GM18511 (cell line): Measurements from ENCODE around the gene CD200.
"Not testable (repeated sequence)": the region's sequence is repeated elsewhere in the genome, so short reads cannot be mapped to it uniquely, and the experiment has no call there.

Experiments
- ATAC-seq: cut with Tn5 transposase; IDR thresholded peaks from one replicate; pipeline ENCODE4 v1.9.1; 2021; ENCODE audit warnings: mild to moderate bottlenecking, moderate library complexity; ENCODE audit not compliant: unreplicated experiment

The CD200 gene

DNA sequence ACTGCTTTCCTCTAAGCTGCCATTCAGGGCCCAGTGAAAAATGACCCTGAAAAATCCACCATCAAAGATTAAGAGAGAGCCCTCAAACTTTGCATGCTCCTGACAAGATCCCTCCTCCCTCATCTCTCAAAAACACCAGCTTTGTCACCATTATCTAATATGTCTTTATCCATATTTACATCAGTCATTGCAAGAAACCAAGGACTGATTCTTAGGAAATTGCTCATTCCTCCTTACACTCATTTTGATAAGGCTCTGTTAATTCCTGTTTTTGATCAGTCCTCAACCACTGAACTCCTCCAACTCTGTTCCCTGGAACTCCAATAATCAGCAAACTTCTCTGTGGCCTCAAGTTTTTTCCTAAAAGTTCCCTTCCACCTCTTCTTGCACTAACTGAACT is 51.8 kb downstream of the CD200 start:
- no peak for ATAC-seq

GRCh38 chr3:112388972-112389371 is 56.0 kb downstream of the CD200 start:
- ATAC-seq = no peak

DNA sequence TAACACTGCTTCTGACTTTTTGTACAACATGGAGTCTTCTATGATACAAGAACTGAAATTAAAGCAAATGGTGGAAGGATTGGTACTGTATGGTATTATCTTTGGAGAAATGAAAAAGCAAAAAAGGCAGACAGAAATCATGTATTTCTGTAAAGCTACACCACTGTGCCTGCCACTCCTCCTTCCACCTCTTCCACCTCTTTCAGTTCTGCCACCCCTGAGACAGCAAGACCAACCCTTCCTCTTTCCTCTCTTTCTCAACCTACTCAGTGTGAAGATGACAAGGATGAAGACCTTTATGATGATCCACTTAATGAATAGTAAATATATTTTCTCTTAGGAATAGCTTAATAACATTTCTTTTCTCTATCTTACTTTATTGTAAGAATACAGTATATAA is 57.0 kb downstream of the CD200 start:
- ATAC-seq = no peak

- ATAC-seq = peak; percentile 67
Observed at GRCh38 chr3:112390783-112391641, 58.1 kb downstream of the CD200 start.

DNA sequence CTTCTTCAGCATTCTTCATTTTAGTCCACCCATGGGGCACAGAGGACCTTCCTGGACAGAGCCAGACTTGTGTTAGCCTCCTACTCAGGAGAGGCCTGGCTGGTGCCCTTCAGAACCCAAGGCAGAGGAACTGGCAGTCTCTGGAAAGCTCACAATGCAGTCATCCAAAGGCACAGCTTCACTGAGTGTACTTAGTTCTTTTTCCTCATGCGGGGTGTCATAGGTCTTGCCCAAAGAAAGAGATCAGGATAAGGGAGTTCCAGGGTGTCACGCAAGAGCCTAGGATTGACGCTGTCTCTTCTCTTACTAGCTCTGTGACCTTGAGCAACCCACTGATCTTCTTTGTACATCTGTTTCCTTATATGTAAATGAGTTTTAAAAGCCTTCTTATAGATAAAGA is 58.7 kb downstream of the CD200 start:
- peak; percentile 22 for ATAC-seq

DNA sequence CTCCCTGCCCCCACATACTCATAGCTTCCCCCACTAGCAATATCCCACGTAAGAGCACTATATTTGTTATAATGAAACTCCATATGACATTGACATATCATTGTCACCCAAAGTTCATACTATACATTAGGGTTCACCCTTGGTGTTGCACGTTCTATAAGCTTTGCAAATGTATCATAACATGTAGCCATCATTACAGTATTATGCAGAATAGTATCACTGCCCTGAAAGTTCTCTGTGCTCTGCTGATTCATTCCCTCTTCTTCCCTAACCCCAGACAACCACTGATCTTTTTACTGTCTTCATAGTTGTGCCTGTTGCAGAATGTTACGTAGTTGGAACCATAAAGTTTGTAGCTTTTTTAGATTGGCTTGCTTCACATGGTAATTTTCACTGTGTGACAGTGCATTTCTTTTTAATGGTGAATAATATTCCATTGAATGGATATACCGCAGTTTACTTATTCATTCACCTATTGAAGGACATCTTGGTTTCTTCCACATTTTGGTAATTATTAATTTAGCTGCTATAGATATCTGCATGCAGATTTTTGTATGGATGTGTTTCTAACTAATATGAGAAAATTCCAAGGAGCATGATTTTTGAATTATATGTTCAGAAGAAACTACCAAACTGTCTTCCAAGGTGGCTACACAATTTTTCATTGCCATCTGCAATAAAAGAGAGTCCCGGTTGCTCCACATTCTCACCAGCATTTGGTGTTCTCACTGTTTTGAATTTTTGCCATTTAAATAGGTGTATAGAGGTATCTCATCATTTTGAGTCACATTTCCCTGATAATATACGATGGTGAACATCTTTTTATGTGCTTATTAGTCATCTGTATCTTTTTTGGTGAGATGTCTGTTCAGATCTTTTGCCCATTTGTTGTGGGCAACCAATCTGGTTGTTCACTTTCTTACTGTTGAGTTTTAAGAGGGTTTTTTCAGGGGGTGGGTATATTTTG is 59.7 kb downstream of the CD200 start:
- no peak for ATAC-seq

- ATAC-seq = no peak
Observed at GRCh38 chr3:112393360-112393728, 60.4 kb downstream of the CD200 start.

- no peak for ATAC-seq
Observed at GRCh38 chr3:112394003-112394640, 61.2 kb downstream of the CD200 start.

GRCh38 chr3:112395181-112395895 is 62.4 kb downstream of the CD200 start:
- ATAC-seq = no peak

DNA sequence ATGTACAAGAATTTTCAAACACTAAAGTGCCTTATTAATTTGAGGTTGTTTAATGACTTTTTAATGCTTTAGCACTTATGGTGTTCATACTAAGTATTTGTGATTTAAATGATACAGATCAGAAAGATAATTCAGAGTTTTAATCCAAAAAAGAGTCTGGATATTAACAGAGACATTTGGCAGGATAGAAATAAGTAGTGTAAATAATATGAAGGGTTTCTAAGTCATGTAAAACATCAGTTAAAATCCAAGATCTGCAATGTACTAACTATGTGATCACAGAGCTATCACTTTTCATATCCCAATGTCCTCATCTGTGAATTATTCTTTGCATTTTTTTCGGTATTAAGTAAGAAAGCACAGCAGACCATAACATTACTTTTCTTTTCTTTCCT is 62.9 kb downstream of the CD200 start:
- no peak for ATAC-seq

DNA sequence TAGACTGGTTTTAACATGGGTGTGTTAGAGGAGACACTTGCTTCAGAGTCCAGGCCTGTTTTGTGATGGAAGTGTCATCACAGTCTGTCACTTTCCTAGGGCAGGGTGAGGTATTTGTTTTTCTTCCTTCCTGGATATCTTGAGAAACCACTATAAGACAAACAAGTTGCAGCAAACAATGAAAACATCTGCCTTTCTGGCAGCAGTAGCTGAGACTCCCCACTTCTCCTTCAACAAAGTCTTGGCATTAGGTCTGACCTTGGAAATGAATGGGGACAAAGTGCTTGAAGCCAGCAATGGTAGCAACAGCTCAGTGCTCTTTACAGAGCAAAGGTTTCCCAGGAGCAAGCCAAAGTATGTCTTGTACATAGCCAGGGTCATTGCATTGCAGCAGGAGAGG is 64.6 kb downstream of the CD200 start:
- ATAC-seq = no peak

DNA sequence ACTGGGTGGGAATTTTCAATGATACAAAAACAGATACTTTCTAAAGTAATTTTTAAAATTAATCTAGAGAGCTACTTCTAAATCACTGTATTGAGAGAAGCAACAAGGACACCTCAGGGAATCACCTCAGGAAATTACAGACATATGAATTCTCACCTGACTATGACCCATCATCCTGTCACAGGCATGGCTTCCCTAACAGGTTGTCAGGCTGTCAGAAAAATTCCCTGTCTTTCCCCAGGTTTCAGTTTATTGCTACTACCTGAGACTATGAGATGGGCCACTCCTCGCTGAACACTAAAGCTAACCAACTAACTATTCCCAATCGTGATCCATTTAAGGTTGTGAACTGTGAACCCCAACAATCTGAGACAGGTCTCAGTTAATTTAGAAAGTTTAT is 66.1 kb downstream of the CD200 start:
- no peak for ATAC-seq

DNA sequence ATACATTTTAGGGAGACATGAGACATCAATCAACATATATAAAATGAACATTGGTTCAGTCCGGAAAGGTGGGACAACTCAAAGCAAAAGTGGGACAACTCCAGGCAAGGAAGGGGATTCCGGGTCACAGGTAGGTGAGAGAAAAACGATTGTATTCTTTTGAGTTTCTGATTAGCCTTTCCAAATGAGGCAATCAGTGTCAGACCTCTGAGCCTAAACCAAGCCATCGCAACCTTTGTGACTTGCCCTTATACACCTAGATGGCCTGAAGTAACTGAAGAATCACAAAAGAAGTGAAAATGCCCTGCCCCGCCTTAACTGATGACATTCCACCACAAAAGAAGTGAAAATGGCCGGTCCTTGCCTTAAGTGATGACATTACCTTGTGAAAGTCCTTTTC is 66.6 kb downstream of the CD200 start:
- ATAC-seq = not testable (repeated sequence)

DNA sequence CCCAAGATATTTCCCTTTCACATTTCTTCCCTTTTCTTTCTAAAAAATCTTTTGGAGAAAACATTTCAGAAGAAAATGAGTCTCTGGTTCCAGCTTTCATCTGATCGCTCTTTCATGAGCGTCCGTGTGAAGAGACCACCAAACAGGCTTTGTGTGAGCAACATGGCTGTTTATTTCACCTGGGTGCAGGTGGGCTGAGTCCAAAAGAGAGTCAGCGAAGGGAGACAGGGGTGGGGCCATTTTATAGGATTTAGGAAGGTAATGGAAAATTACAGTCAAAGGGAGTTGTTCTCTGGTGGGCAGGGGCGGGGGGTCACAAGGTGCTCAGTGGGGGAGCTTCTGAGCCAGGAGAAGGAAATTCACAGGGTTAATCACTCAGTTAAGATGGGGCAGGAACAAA is 67.4 kb downstream of the CD200 start:
- not testable (repeated sequence) for ATAC-seq

DNA sequence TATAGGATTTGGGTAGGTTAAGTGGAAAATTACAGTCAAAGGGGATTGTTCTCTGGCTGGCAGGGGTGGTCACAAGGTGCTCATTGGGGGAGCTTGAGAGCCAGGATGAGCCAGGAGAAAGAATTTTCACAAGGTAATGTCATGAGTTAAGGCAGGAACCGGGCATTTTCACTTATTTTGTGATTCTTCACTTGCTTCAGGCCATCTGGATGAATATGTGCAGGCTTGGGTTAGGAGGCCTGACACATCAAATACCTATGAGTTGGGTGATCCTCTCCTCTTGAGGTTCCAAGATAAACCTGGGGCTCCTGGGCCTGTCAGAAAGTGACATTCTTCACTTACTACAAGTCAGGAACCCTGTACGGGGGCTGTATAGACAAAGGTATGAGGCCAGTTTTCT is 68.7 kb downstream of the CD200 start:
- ATAC-seq = no peak

- no peak for ATAC-seq
Observed at GRCh38 chr3:112403103-112403502, 70.1 kb downstream of the CD200 start.

DNA sequence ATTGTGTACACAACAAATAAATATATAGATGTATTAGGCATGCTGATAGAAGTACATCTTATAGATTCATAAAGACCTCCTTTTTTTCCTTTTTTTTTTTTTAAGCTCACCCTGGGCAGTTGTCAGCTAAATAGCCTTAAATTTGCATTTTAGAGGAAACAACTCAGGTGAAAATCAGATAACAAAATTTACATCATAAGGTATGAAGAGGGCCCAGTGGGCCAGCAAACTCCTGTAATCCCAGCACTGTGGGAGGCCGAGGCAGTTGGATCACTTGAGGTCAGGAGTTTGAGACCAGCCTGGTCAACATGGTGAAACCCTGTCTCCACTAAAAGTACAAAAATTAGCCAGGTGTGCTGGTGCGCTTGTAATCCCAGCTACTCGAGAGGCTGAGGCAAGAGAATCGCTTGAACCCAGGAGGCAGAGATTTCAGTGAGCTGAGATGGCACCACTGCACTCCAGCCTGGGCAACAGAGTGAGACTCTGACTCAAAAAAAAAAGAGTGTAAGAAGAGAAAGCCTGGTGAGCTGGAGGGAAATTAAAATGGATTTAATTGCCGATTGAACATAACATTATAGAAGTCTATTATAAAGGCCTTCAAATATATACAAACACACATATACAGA is 72.1 kb downstream of the CD200 start:
- ATAC-seq = not testable (repeated sequence)

GRCh38 chr3:112405845-112406244 is 72.9 kb downstream of the CD200 start:
- ATAC-seq = no peak

GRCh38 chr3:112407214-112407887 is 74.4 kb downstream of the CD200 start:
- ATAC-seq = peak; percentile 79
